Aorta (tissue), 5 donors: ENCODE data around the gene KIF2A. TPM values are rescaled to one million over a fixed set of nuclear protein-coding genes. Genes with fewer than 3 reads are reported as not detected.

Source experiments
- ATAC-seq: fragments of 200-7000 bp; cut with Tn5 transposase; one replicate; pipeline ENCODE4 v1.9.1; 2022; ENCODE audit warnings: moderate library complexity; ENCODE audit not compliant: low FRiP score
- DNase-seq, 2 donors: peaks; one replicate each; pipeline ENCODE4 v3.0.0-alpha.2; 2020
- H3K27ac ChIP-seq, 2 donors: one replicate each; pipeline ENCODE4 v1.5.1; 2013; ENCODE audit warnings: low read length in 2 of 2, mild to moderate bottlenecking in 2 of 2, moderate library complexity in 2 of 2, control low read depth in 1 of 2, inconsistent platforms in 1 of 2, low read depth in 1 of 2
- H3K27me3 ChIP-seq, 2 donors: one replicate each; pipeline ENCODE4 v1.6.1; 2013; ENCODE audit warnings: control low read depth in 1 of 2, low read length in 1 of 2, mild to moderate bottlenecking in 1 of 2, moderate library complexity in 1 of 2; ENCODE audit not compliant: insufficient read depth in 2 of 2, control insufficient read depth in 1 of 2
- H3K36me3 ChIP-seq, 2 donors: one replicate each; pipeline ENCODE4 v1.6.1; 2013; ENCODE audit warnings: control low read depth in 1 of 2, low read length in 1 of 2, mild to moderate bottlenecking in 1 of 2; ENCODE audit not compliant: insufficient read depth in 2 of 2, control insufficient read depth in 1 of 2
- H3K4me1 ChIP-seq, 2 donors: one replicate each; pipeline ENCODE4 v1.6.1; 2013; ENCODE audit warnings: low read length in 2 of 2, control low read depth in 1 of 2, mild to moderate bottlenecking in 1 of 2, moderate library complexity in 1 of 2; ENCODE audit not compliant: insufficient read depth in 2 of 2, control insufficient read depth in 1 of 2
- H3K4me3 ChIP-seq, 2 donors: one replicate each; pipeline ENCODE4 v1.5.1; 2013; ENCODE audit warnings: low read length in 2 of 2, control low read depth in 1 of 2, mild to moderate bottlenecking in 1 of 2
- H3K9me3 ChIP-seq: one replicate; pipeline ENCODE4 v1.6.1; 2013; ENCODE audit warnings: mild to moderate bottlenecking, low read length; ENCODE audit not compliant: control insufficient read depth
- WGBS, 2 donors: extraction: QIAGEN DNeasy Blood & Tissue Kit; methylation state at CpG; one replicate each; pipeline ENCODE4 v1.1.7; 2013; 5-methylcytosine and 5-hydroxymethylcytosine counted together
- intact Hi-C, 2 donors: fragments of 100-400 bp; cut with DNase I; formaldehyde crosslinking; loops; one replicate each; pipeline versions ENCODE4 v1.14.2 to v1.15.0; 2022
- long read RNA-seq, 2 donors: library from polyadenylated mRNA; unstranded; transcript quantifications; one replicate each; pipeline ENCODE4 v2.0.0, GENCODE V29; 2020 to 2021
- polyA plus RNA-seq, 2 donors: library from polyadenylated mRNA; stranded (reverse); fragments of 200-250 nt; gene quantifications; one replicate each; pipeline ENCODE4 v1.2.3, GENCODE V29; 2013
- total RNA-seq, 2 donors: library from RNA; stranded (reverse); fragmentation: NEBNext Ultra II Directional; extraction: Animal tissue kit (Norgen Biotek cat#: 25700); gene quantifications; one replicate each; pipeline ENCODE4 v1.2.1, GENCODE V29; 2021
- donor health status: healthy with polysubstance abuse.
- donor health status: Bipolar disorder and iron deficiency.
- donor health status: DM: no; HTN: no; CAD: no.
- donor health status: DM: no; HTN: no; CAD: no.
- donor health status: DM: yes; HTN: yes; CAD: no.

Gene KIF2A
- total RNA-seq: 10 to 100 TPM; 25.5 to 33.9 TPM
- 10 to 100 TPM in 1 of 2 donors, 1 to 10 TPM in 1; 5.6 to 17.4 TPM for polyA plus RNA-seq
- long read RNA-seq, donor 1, partial matches to known transcripts: 4 of 12 reads
- long read RNA-seq, donor 1, other reads (novel, unspliced or antisense): 7 of 12 reads
- long read RNA-seq, donor 2, partial matches to known transcripts: 4 of 22 reads
- long read RNA-seq, donor 2, other reads (novel, unspliced or antisense): 15 of 22 reads

- intact Hi-C loops: loop anchor here (5.0 to 10.0 kb wide), 3 partner anchors 46 to 99 kb away; partner anchors contain the start of gene DIMT1 (in 1 of the 2)
- Histone ChIP-seq H3K4me1 (no peaks in the 10 kb centered on the region), H3K27ac (peak within 1 kb of the TSS in 1 of 2 donors; percentile 60), H3K27me3 (no peaks in the 10 kb centered on the region), H3K36me3 (no peaks in the 10 kb centered on the region), H3K9me3 (no peaks in the 10 kb centered on the region), H3K4me3 (peak within 1 kb of the TSS; percentile 93 to 99)
- DNase-seq (peak; percentile 93 to 96), ATAC-seq (peak; percentile 97)
- 0 to 1% methylated on average over 57 to 66 of the region's 66 CpGs for WGBS, 2 donors
Measured at GRCh38 chr5:62305715-62306322, at the start of gene KIF2A. TSS of gene KIF2A (plus strand) at chr5:62306206. CDS start at chr5:62306473, 267 bp downstream.

- intact Hi-C loops: no loop called here
- Histone ChIP-seq H3K36me3 (no peaks in the 10 kb centered on the region), H3K4me1 (no peaks in the 10 kb centered on the region), H3K4me3 (no peak overlapping the region), H3K27ac (no peak overlapping the region), H3K9me3 (no peaks in the 10 kb centered on the region), H3K27me3 (no peaks in the 10 kb centered on the region)
- DNase-seq: no peak
- ATAC-seq: no peak
Measured at GRCh38 chr5:62257020-62257367, 49.0 kb upstream of the KIF2A start.

- intact Hi-C loops: no loop called here
- Histone ChIP-seq H3K9me3 (no peaks in the 10 kb centered on the region), H3K27me3 (no peaks in the 10 kb centered on the region), H3K4me1 (no peaks in the 10 kb centered on the region), H3K4me3 (no peak overlapping the region), H3K36me3 (no peaks in the 10 kb centered on the region), H3K27ac (no peak overlapping the region)
- no peak for ATAC-seq
- DNase-seq: no peak
Measured at GRCh38 chr5:62258654-62259053, 47.4 kb upstream of the KIF2A start.

GRCh38 chr5:62259699-62260250, 46.2 kb upstream of the KIF2A start:
- no peak overlapping the region for H3K27ac ChIP-seq
- no peaks in the 10 kb centered on the region for H3K36me3 ChIP-seq
- no peaks in the 10 kb centered on the region for H3K27me3 ChIP-seq
- H3K4me1 ChIP-seq: no peaks in the 10 kb centered on the region
- intact Hi-C loops: no loop called here
- H3K9me3 ChIP-seq: no peaks in the 10 kb centered on the region
- no peak for DNase-seq
- no peak overlapping the region for H3K4me3 ChIP-seq
- ATAC-seq: peak; percentile 40
- WGBS, 2 donors: 75 to 85% methylated on average over 2 of the region's 2 CpGs

GRCh38 chr5:62260513-62260912, 45.5 kb upstream of the KIF2A start:
- H3K4me3 ChIP-seq: no peak overlapping the region
- WGBS, 2 donors: 54 to 59% methylated on average over 5 of the region's 5 CpGs
- no peaks in the 10 kb centered on the region for H3K36me3 ChIP-seq
- no peak overlapping the region for H3K27ac ChIP-seq
- DNase-seq (no peak), ATAC-seq (no peak)
- no peaks in the 10 kb centered on the region for H3K4me1 ChIP-seq
- intact Hi-C loops: no loop called here
- no peaks in the 10 kb centered on the region for H3K27me3 ChIP-seq
- no peaks in the 10 kb centered on the region for H3K9me3 ChIP-seq

- H3K9me3 ChIP-seq: no peaks in the 10 kb centered on the region
- intact Hi-C loops: no loop called here
- no peaks in the 10 kb centered on the region for H3K36me3 ChIP-seq
- no peak overlapping the region for H3K27ac ChIP-seq
- no peak overlapping the region for H3K4me3 ChIP-seq
- DNase-seq: no peak
- H3K4me1 ChIP-seq: peaks cover 0 to 2% of the 10 kb centered on the region in 2 donors
- H3K27me3 ChIP-seq: no peaks in the 10 kb centered on the region
- ATAC-seq: no peak
Measured at GRCh38 chr5:62263401-62263800, 42.6 kb upstream of the KIF2A start.

- ATAC-seq: no peak
Measured at GRCh38 chr5:62265648-62266112, 40.3 kb upstream of the KIF2A start.

GRCh38 chr5:62266573-62266972, 39.4 kb upstream of the KIF2A start:
- Histone ChIP-seq H3K36me3 (no peaks in the 10 kb centered on the region), H3K4me3 (no peak overlapping the region), H3K9me3 (no peaks in the 10 kb centered on the region), H3K27ac (no peak overlapping the region), H3K4me1 (peaks cover 0 to 2% of the 10 kb centered on the region in 2 donors), H3K27me3 (no peaks in the 10 kb centered on the region)
- 77 to 90% methylated on average over 4 of the region's 4 CpGs for WGBS, 2 donors
- intact Hi-C loops: no loop called here
- no peak for DNase-seq
- no peak for ATAC-seq

More at GRCh38 chr5:62265648-62266112, 40.3 kb upstream of the KIF2A start:
- Histone ChIP-seq H3K27me3 (no peaks in the 10 kb centered on the region), H3K27ac (no peak overlapping the region), H3K36me3 (no peaks in the 10 kb centered on the region), H3K9me3 (no peaks in the 10 kb centered on the region), H3K4me3 (no peak overlapping the region), H3K4me1 (peaks cover 0 to 2% of the 10 kb centered on the region in 2 donors)
- intact Hi-C loops: no loop called here
- DNase-seq: no peak

GRCh38 chr5:62268234-62268633, 37.8 kb upstream of the KIF2A start:
- ATAC-seq (no peak), DNase-seq (no peak)
- H3K4me1 ChIP-seq: peaks cover 0 to 2% of the 10 kb centered on the region in 2 donors

More at GRCh38 chr5:62268234-62268633, 37.8 kb upstream of the KIF2A start:
- Histone ChIP-seq H3K9me3 (no peaks in the 10 kb centered on the region), H3K27ac (no peak overlapping the region), H3K36me3 (no peaks in the 10 kb centered on the region), H3K27me3 (no peaks in the 10 kb centered on the region), H3K4me3 (no peak overlapping the region)
- intact Hi-C loops: no loop called here
- WGBS, 2 donors: 43 to 54% methylated on average over 1 of the region's 1 CpG
